ENCODE data around the gene CPNE4.

CPNE4 gene

GRCh38 chr3:131989318-131989717 lies 45.5 kb downstream of the CPNE4 start:
- Histone ChIP-seq H3K4me1 (ENCODE audit: low read depth, poor library complexity, severe bottlenecking) (no peaks in the 10 kb centered on the region), H3K27me3 (ENCODE audit: insufficient read depth, low read depth) (no peaks in the 10 kb centered on the region), H3K4me2 (no peak overlapping the region), H3K4me3 (IDR thresholded peaks at IDR 0.05; ENCODE audit: insufficient read depth, low read depth, low read length) (no peak overlapping the region), H3K27ac (no peak overlapping the region), H3K36me3 (ENCODE audit: insufficient read depth) (no peaks in the 10 kb centered on the region), H3K79me2 (ENCODE audit: insufficient read depth, low read depth) (no peaks in the 10 kb centered on the region), H2AFZ (ENCODE audit: low read depth) (no peak overlapping the region), H4K20me1 (ENCODE audit: insufficient read depth) (no peaks in the 10 kb centered on the region), H3K9ac (no peak overlapping the region)
- TF ChIP-seq, protein P1, sequence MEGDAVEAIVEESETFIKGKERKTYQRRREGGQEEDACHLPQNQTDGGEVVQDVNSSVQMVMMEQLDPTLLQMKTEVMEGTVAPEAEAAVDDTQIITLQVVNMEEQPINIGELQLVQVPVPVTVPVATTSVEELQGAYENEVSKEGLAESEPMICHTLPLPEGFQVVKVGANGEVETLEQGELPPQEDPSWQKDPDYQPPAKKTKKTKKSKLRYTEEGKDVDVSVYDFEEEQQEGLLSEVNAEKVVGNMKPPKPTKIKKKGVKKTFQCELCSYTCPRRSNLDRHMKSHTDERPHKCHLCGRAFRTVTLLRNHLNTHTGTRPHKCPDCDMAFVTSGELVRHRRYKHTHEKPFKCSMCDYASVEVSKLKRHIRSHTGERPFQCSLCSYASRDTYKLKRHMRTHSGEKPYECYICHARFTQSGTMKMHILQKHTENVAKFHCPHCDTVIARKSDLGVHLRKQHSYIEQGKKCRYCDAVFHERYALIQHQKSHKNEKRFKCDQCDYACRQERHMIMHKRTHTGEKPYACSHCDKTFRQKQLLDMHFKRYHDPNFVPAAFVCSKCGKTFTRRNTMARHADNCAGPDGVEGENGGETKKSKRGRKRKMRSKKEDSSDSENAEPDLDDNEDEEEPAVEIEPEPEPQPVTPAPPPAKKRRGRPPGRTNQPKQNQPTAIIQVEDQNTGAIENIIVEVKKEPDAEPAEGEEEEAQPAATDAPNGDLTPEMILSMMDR (conservative IDR thresholded peaks at IDR 0.05; ENCODE audit: low read depth, low read length) = no peak

- TF ChIP-seq, protein P1 (conservative IDR thresholded peaks at IDR 0.05; ENCODE audit: low read depth, low read length) = no peak
Observed at GRCh38 chr3:131988209-131988608, 46.6 kb downstream of the CPNE4 start.

GRCh38 chr3:131983689-131984088 lies 51.1 kb downstream of the CPNE4 start:
- TF ChIP-seq, protein P1 (conservative IDR thresholded peaks at IDR 0.05; ENCODE audit: low read depth, low read length) = no peak
- no peak overlapping the region for H3K4me2 ChIP-seq
- H3K79me2 ChIP-seq (ENCODE audit: insufficient read depth, low read depth) = no peaks in the 10 kb centered on the region
- no peak overlapping the region for H2AFZ ChIP-seq (ENCODE audit: low read depth)
- no peak overlapping the region for H3K9ac ChIP-seq
- H4K20me1 ChIP-seq (ENCODE audit: insufficient read depth) = no peaks in the 10 kb centered on the region
- no peak overlapping the region for H3K4me3 ChIP-seq (IDR thresholded peaks at IDR 0.05; ENCODE audit: insufficient read depth, low read depth, low read length)
- no peak overlapping the region for H3K27ac ChIP-seq
- no peaks in the 10 kb centered on the region for H3K27me3 ChIP-seq (ENCODE audit: insufficient read depth, low read depth)
- no peaks in the 10 kb centered on the region for H3K36me3 ChIP-seq (ENCODE audit: insufficient read depth)
- no peaks in the 10 kb centered on the region for H3K4me1 ChIP-seq (ENCODE audit: low read depth, poor library complexity, severe bottlenecking)

More at GRCh38 chr3:131988209-131988608, 46.6 kb downstream of the CPNE4 start:
- no peak overlapping the region for H3K27ac ChIP-seq
- H2AFZ ChIP-seq (ENCODE audit: low read depth) = no peak overlapping the region
- H3K4me2 ChIP-seq = no peak overlapping the region
- no peaks in the 10 kb centered on the region for H3K27me3 ChIP-seq (ENCODE audit: insufficient read depth, low read depth)
- no peak overlapping the region for H3K9ac ChIP-seq
- no peak overlapping the region for H3K4me3 ChIP-seq (IDR thresholded peaks at IDR 0.05; ENCODE audit: insufficient read depth, low read depth, low read length)
- H3K36me3 ChIP-seq (ENCODE audit: insufficient read depth) = no peaks in the 10 kb centered on the region
- H3K79me2 ChIP-seq (ENCODE audit: insufficient read depth, low read depth) = no peaks in the 10 kb centered on the region
- no peaks in the 10 kb centered on the region for H3K4me1 ChIP-seq (ENCODE audit: low read depth, poor library complexity, severe bottlenecking)
- no peaks in the 10 kb centered on the region for H4K20me1 ChIP-seq (ENCODE audit: insufficient read depth)

DNA sequence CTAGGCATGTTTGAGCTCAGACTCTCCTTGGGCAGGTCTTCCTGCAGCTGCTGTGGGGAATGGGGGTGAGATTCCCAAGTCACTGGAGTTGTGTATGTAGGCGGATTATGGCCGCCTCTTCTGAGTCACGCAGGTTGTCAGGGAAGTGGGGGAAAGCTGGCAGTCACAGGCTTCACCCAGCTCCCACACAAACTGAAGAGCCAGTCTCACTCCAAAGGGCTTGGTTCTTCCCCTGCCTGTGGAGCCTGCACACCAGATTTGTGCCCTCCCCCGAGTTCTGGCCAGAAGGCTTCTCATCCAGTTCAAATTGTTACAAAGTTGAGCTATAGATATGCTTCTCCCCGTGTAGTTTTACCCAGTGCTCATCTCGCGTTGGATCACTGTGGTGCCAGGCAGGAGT lies 53.5 kb downstream of the CPNE4 start:
- H3K4me1 ChIP-seq (ENCODE audit: low read depth, poor library complexity, severe bottlenecking) = no peaks in the 10 kb centered on the region
- H2AFZ ChIP-seq (ENCODE audit: low read depth) = no peak overlapping the region
- H3K9ac ChIP-seq = no peak overlapping the region
- H3K36me3 ChIP-seq (ENCODE audit: insufficient read depth) = no peaks in the 10 kb centered on the region
- TF ChIP-seq, protein P1 (conservative IDR thresholded peaks at IDR 0.05; ENCODE audit: low read depth, low read length) = no peak
- no peak overlapping the region for H3K4me2 ChIP-seq
- no peak overlapping the region for H3K4me3 ChIP-seq (IDR thresholded peaks at IDR 0.05; ENCODE audit: insufficient read depth, low read depth, low read length)
- no peaks in the 10 kb centered on the region for H3K79me2 ChIP-seq (ENCODE audit: insufficient read depth, low read depth)
- H4K20me1 ChIP-seq (ENCODE audit: insufficient read depth) = no peaks in the 10 kb centered on the region
- H3K27ac ChIP-seq = no peak overlapping the region
- H3K27me3 ChIP-seq (ENCODE audit: insufficient read depth, low read depth) = no peaks in the 10 kb centered on the region

All from KMS-11 (cell line).